ENCODE results near the gene MACO1. TPM values are rescaled to one million over a fixed set of nuclear protein-coding genes. Genes with fewer than 3 reads are reported as not detected.

The MACO1 gene
- total and polyA plus RNA-seq, 8 donors = 8.8 to 28.2 (median 21.6) TPM

- H3K27ac ChIP-seq = no peak overlapping the region
- no peaks in the 10 kb centered on the region for H3K27me3 ChIP-seq
- H3K36me3 ChIP-seq = peaks cover 0 to 8% (median 0%) of the 10 kb centered on the region in 3 donors
- H3K4me1 ChIP-seq = peaks cover 27 to 40% (median 39%) of the 10 kb centered on the region in 3 donors
- FAIRE-seq (no peak), ATAC-seq (no peak), DNase-seq (no peak)
- 94 to 100% methylated on average over 1 of the region's 1 CpG for WGBS, 2 donors
- intact Hi-C loops (cut with DNase I) = no loop called here
- H3K4me3 ChIP-seq = no peak overlapping the region
- H3K9me3 ChIP-seq = no peaks in the 10 kb centered on the region
- TF ChIP-seq, protein P1, sequence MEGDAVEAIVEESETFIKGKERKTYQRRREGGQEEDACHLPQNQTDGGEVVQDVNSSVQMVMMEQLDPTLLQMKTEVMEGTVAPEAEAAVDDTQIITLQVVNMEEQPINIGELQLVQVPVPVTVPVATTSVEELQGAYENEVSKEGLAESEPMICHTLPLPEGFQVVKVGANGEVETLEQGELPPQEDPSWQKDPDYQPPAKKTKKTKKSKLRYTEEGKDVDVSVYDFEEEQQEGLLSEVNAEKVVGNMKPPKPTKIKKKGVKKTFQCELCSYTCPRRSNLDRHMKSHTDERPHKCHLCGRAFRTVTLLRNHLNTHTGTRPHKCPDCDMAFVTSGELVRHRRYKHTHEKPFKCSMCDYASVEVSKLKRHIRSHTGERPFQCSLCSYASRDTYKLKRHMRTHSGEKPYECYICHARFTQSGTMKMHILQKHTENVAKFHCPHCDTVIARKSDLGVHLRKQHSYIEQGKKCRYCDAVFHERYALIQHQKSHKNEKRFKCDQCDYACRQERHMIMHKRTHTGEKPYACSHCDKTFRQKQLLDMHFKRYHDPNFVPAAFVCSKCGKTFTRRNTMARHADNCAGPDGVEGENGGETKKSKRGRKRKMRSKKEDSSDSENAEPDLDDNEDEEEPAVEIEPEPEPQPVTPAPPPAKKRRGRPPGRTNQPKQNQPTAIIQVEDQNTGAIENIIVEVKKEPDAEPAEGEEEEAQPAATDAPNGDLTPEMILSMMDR (IDR thresholded peaks at IDR 0.05) = no peak
These were observed 51.5 kb downstream of the MACO1 start for GRCh38 chr1:25482211-25482610.

GRCh38 chr1:25484096-25484495 lies 53.4 kb downstream of the MACO1 start:
- no peak overlapping the region for H3K4me3 ChIP-seq
- WGBS, 2 donors = 4 to 9% methylated on average over 10 of the region's 10 CpGs
- intact Hi-C loops (cut with DNase I) = no loop called here
- TF ChIP-seq, protein P1 (IDR thresholded peaks at IDR 0.05) = no peak
- peaks cover 16 to 21% (median 20%) of the 10 kb centered on the region in 3 donors for H3K4me1 ChIP-seq
- peak overlapping the region in 2 of 4 donors; percentile 15 to 20 for H3K27ac ChIP-seq
- no peaks in the 10 kb centered on the region for H3K27me3 ChIP-seq
- H3K36me3 ChIP-seq = peaks cover 0 to 10% (median 0%) of the 10 kb centered on the region in 3 donors
- FAIRE-seq = peak; percentile 51
- no peaks in the 10 kb centered on the region for H3K9me3 ChIP-seq
- DNase-seq = peak; percentile 49 to 87 (median 66)
- ATAC-seq = peak; percentile 75 to 90 (median 88)

DNA sequence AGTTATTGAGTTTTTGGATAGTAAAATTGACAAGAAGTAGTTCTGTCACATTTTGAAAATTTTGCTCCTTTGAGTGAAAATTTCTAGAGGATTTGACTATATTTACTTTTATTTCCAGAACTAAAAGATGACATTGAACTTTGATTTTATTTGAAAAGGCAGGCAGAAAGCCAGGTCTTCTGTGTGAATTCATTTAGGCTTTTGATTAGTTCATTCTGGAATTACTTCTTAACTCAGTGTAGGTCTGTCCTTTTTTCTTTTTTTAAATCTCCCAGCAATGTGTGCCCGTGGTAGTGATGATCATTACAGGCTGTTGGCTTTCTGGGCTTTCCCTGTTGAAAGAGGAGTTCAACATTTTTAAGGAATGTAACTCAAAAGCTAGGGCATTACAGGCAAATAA lies 53.8 kb downstream of the MACO1 start:
- ATAC-seq = peak in 3 of 4 donors; percentile 24 to 34 (median 31)
- 4 to 10% methylated on average over 1 of the region's 1 CpG for WGBS, 2 donors
- Histone ChIP-seq H3K27ac (peak overlapping the region in 1 of 4 donors; percentile 15), H3K36me3 (peaks cover 0 to 14% (median 0%) of the 10 kb centered on the region in 3 donors), H3K27me3 (no peaks in the 10 kb centered on the region), H3K4me3 (no peak overlapping the region), H3K4me1 (peaks cover 13 to 18% (median 17%) of the 10 kb centered on the region in 3 donors), H3K9me3 (no peaks in the 10 kb centered on the region)
- FAIRE-seq = no peak
- no peak for DNase-seq
- intact Hi-C loops (cut with DNase I) = no loop called here
- TF ChIP-seq, protein P1 (IDR thresholded peaks at IDR 0.05) = no peak

DNA sequence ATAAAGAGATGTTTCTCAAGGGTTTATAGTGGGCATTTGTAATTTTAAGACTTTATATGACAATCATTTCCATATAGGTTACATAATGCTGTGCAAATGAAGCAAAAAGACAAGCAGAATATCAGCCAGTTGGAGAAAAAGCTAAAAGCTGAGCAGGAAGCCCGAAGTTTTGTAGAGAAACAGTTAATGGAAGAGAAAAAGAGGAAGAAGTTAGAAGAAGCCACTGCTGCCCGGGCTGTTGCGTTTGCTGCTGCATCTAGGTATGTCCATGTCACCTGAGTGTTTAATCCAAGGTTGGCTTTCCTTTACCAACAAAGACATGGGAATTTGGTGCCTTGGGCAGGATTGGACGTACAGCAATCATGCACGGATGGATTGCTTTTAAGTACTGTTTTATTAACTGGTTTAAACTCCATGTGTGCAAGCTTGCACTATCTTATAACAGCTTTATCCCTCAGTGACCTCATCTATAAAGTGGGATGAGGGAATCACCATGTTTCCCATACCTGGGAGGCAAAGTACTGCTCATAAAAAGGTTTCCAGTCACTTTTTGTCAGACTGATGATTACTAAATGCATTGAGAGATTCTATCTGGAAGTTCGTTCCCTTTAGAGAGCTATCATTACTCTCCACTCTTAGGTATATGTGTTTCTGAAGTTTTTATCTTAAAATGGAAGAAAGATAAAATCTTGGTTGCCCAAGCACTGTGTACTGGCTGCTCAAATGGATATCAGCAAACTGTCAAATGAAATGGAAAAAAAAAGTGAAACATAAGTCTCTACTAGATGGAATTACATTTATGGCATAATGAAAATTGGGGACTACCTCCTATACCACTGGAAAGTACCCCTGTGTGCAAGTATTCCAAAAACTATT lies 55.1 kb downstream of the MACO1 start:
- H3K9me3 ChIP-seq = no peaks in the 10 kb centered on the region
- no peaks in the 10 kb centered on the region for H3K27me3 ChIP-seq
- TF ChIP-seq, protein P1 (IDR thresholded peaks at IDR 0.05) = no peak
- H3K27ac ChIP-seq = no peak overlapping the region
- intact Hi-C loops (cut with DNase I) = no loop called here
- 62 to 65% methylated on average over 6 of the region's 6 CpGs for WGBS, 2 donors
- FAIRE-seq (no peak), ATAC-seq (no peak), DNase-seq (no peak)
- peaks cover 0 to 24% (median 0%) of the 10 kb centered on the region in 3 donors for H3K36me3 ChIP-seq
- no peak overlapping the region for H3K4me3 ChIP-seq
- H3K4me1 ChIP-seq = peaks cover 13 to 17% (median 13%) of the 10 kb centered on the region in 3 donors

DNA sequence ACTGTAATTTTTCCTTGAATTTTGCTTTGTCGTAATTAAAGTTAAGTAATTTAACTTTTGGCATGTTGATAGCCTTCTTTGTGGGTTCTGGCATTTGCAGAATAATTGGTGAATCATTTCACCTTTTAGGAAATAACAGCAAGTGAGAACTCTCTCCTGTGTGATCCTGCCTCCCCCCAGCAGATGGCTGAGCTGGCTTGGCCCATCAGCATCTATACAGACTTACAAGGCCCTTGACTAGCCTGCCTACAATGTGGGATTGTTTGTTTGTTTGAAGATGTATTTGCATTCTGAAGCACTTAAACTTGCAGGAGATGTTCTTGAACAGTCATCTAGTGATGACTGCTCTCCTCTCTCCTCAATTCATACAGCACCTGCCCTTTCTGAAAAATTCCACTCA lies 55.9 kb downstream of the MACO1 start:
- ATAC-seq (no peak), FAIRE-seq (no peak), DNase-seq (no peak)
- TF ChIP-seq, protein P1 (IDR thresholded peaks at IDR 0.05) = no peak
- no peaks in the 10 kb centered on the region for H3K27me3 ChIP-seq
- WGBS, 2 donors = 87 to 93% methylated on average over 1 of the region's 1 CpG
- intact Hi-C loops (cut with DNase I) = no loop called here
- peaks cover 4 to 28% (median 5%) of the 10 kb centered on the region in 3 donors for H3K36me3 ChIP-seq
- no peaks in the 10 kb centered on the region for H3K9me3 ChIP-seq
- H3K27ac ChIP-seq = no peak overlapping the region
- peaks cover 13 to 17% (median 13%) of the 10 kb centered on the region in 3 donors for H3K4me1 ChIP-seq
- no peak overlapping the region for H3K4me3 ChIP-seq
